H9 (cell line): Measurements from ENCODE around the gene C10orf105. TPM values are rescaled to one million over a fixed set of nuclear protein-coding genes. Genes with fewer than 3 reads are reported as not detected.
A peak's percentile ranks its signal among the peaks of the same experiment; 100 is the strongest.

Source experiments
- DNase-seq: peaks from one replicate; pipeline ENCODE4 v3.0.0-alpha.2; 2017
- H2AFZ ChIP-seq: one replicate; pipeline ENCODE4 v1.6.1; 2013; ENCODE audit warnings: mild to moderate bottlenecking, low read length, control low read depth, moderate library complexity
- H2AK5ac ChIP-seq: 2 replicates; pipeline ENCODE4 v1.6.1; 2013; ENCODE audit warnings: low read length, control low read depth, mixed read lengths; ENCODE audit not compliant: insufficient read length
- H2BK120ac ChIP-seq: one replicate; pipeline ENCODE4 v1.6.1; 2013; ENCODE audit warnings: low read depth, mild to moderate bottlenecking, low read length, control low read depth, inconsistent platforms; ENCODE audit not compliant: poor library complexity, severe bottlenecking
- H2BK12ac ChIP-seq: 2 replicates; pipeline ENCODE4 v1.6.1; 2013; ENCODE audit warnings: low read length, control low read depth, mixed read lengths, low read depth; ENCODE audit not compliant: insufficient read length
- H2BK15ac ChIP-seq: 2 replicates; pipeline ENCODE4 v1.6.1; 2013; ENCODE audit warnings: low read depth, low read length, control low read depth
- H2BK20ac ChIP-seq: one replicate; pipeline ENCODE4 v1.6.1; 2013; ENCODE audit warnings: low read depth, mild to moderate bottlenecking, low read length, control low read depth, inconsistent platforms; ENCODE audit not compliant: poor library complexity, severe bottlenecking
- H2BK5ac ChIP-seq: 2 replicates; pipeline ENCODE4 v1.6.1; 2013; ENCODE audit warnings: low read length, control low read depth, mixed read lengths; ENCODE audit not compliant: insufficient read length
- H3K14ac ChIP-seq: 2 replicates; pipeline ENCODE4 v1.6.1; 2013; ENCODE audit warnings: low read length, control low read depth; ENCODE audit not compliant: insufficient read depth
- H3K18ac ChIP-seq: 2 replicates; pipeline ENCODE4 v1.6.1; 2013; ENCODE audit warnings: low read depth, mild to moderate bottlenecking, mixed read lengths, low read length, control low read depth; ENCODE audit not compliant: insufficient read length
- H3K23ac ChIP-seq: 2 replicates; pipeline ENCODE4 v1.6.1; 2013; ENCODE audit warnings: low read length, control low read depth, mixed read lengths, low read depth; ENCODE audit not compliant: insufficient read length
- H3K23me2 ChIP-seq: 2 replicates; pipeline ENCODE4 v1.6.1; 2013; ENCODE audit warnings: low read depth, mild to moderate bottlenecking, mixed read lengths, low read length, control low read depth; ENCODE audit not compliant: insufficient read length, poor library complexity, severe bottlenecking
- H3K27ac ChIP-seq: 2 replicates; pipeline ENCODE4 v1.5.1; 2013; ENCODE audit warnings: low read length, control low read depth, mixed read lengths, low read depth; ENCODE audit not compliant: insufficient read length
- H3K27me3 ChIP-seq: 2 replicates; pipeline ENCODE4 v1.6.1; 2013; ENCODE audit warnings: low read length, control low read depth, inconsistent platforms; ENCODE audit not compliant: insufficient read depth
- H3K4ac ChIP-seq: 2 replicates; pipeline ENCODE4 v1.6.1; 2013; ENCODE audit warnings: low read depth, mild to moderate bottlenecking, control low read depth, inconsistent platforms, low read length, moderate library complexity
- H3K4me1 ChIP-seq: 2 replicates; pipeline ENCODE4 v1.6.1; 2013; ENCODE audit warnings: low read length, control low read depth, inconsistent platforms; ENCODE audit not compliant: insufficient read depth
- H3K4me2 ChIP-seq: 2 replicates; pipeline ENCODE4 v1.6.1; 2013; ENCODE audit warnings: low read length, control low read depth, mixed read lengths; ENCODE audit not compliant: insufficient read length, insufficient read depth
- H3K56ac ChIP-seq: 2 replicates; pipeline ENCODE4 v1.6.1; 2013; ENCODE audit warnings: low read depth, mild to moderate bottlenecking, mixed read lengths, low read length, control low read depth; ENCODE audit not compliant: insufficient read length
- H3K79me1 ChIP-seq: 2 replicates; pipeline ENCODE4 v1.6.1; 2013; ENCODE audit warnings: low read depth, mild to moderate bottlenecking, moderate library complexity, low read length, control low read depth, inconsistent platforms; ENCODE audit not compliant: insufficient read depth, poor library complexity, severe bottlenecking
- H3K79me2 ChIP-seq: 2 replicates; pipeline ENCODE4 v1.6.1; 2013; ENCODE audit warnings: low read length, control low read depth, inconsistent platforms; ENCODE audit not compliant: insufficient read depth
- H3K9ac ChIP-seq: 2 replicates; pipeline ENCODE4 v1.6.1; 2013; ENCODE audit warnings: low read length, control low read depth, mixed read lengths; ENCODE audit not compliant: insufficient read length; ENCODE audit errors: extremely low read depth
- H3K9me3 ChIP-seq: one replicate; pipeline ENCODE4 v1.6.1; 2013; ENCODE audit warnings: low read depth, low read length, inconsistent platforms; ENCODE audit not compliant: control insufficient read depth
- H3T11ph ChIP-seq: one replicate; pipeline ENCODE4 v1.6.1; 2013; ENCODE audit warnings: mild to moderate bottlenecking, low read length, control low read depth, inconsistent platforms
- H4K20me1 ChIP-seq: one replicate; pipeline ENCODE4 v1.6.1; 2013; ENCODE audit not compliant: control insufficient read depth, insufficient read length, insufficient read depth
- H4K5ac ChIP-seq: 2 replicates; pipeline ENCODE4 v1.6.1; 2013; ENCODE audit warnings: low read depth, mild to moderate bottlenecking, mixed read lengths, low read length, control low read depth; ENCODE audit not compliant: insufficient read length
- H4K8ac ChIP-seq: replicated peaks from 2 replicates; pipeline ENCODE4 v1.6.1; 2013; ENCODE audit warnings: low read length, control low read depth, mixed read lengths, low read depth; ENCODE audit not compliant: insufficient read length
- H4K91ac ChIP-seq: 2 replicates; pipeline ENCODE4 v1.6.1; 2013; ENCODE audit warnings: low read depth, mild to moderate bottlenecking, moderate library complexity, mixed read lengths, low read length, control low read depth; ENCODE audit not compliant: insufficient read length
- H3K27ac Mint-ChIP-seq, 3 experiments: 2 replicates in 2 of 3; 3 replicates in 1 of 3; pipeline ENCODE4 v1.8.0; 2020 to 2021; ENCODE audit warnings: mixed read lengths in 3 of 3, mild to moderate bottlenecking in 1 of 3, moderate library complexity in 1 of 3
- H3K27me3 Mint-ChIP-seq: 2 replicates; pipeline ENCODE4 v1.8.0; 2021; ENCODE audit warnings: low read depth, mild to moderate bottlenecking, moderate library complexity, mixed read lengths
- H3K36me3 Mint-ChIP-seq, 3 experiments: 2 replicates in 2 of 3; 3 replicates in 1 of 3; pipeline ENCODE4 v1.8.0; 2020 to 2021; ENCODE audit warnings: low read depth in 3 of 3, mixed read lengths in 3 of 3; ENCODE audit not compliant: insufficient read depth in 1 of 3
- H3K4me1 Mint-ChIP-seq, 2 experiments: 2 replicates each; pipeline ENCODE4 v1.8.0; 2020; ENCODE audit warnings: mixed read lengths in 2 of 2
- H3K4me3 Mint-ChIP-seq, 2 experiments: 2 replicates in 1 of 2; 3 replicates in 1 of 2; pipeline ENCODE4 v1.8.0; 2020 to 2021; ENCODE audit warnings: mild to moderate bottlenecking in 2 of 2, mixed read lengths in 2 of 2, moderate library complexity in 1 of 2
- H3K9me3 Mint-ChIP-seq, 2 experiments: 2 replicates in 1 of 2; 3 replicates in 1 of 2; pipeline ENCODE4 v1.8.0; 2020; ENCODE audit warnings: mild to moderate bottlenecking in 2 of 2, mixed read lengths in 2 of 2, moderate library complexity in 1 of 2
- WGBS: extraction: QIAGEN DNeasy Blood & Tissue Kit; methylation state at CpG from one replicate; pipeline ENCODE4 v1.1.7; 2013; ENCODE audit warnings: missing lambda C conversion rate, low lambda C conversion rate, mixed read lengths; ENCODE audit not compliant: insufficient read length; ENCODE audit errors: extremely low coverage; 5-methylcytosine and 5-hydroxymethylcytosine counted together
- total RNA-seq: library from RNA; stranded (reverse); gene quantifications from 2 replicates; pipeline ENCODE4 v1.2.1, GENCODE V29; 2021
- TF ChIP-seq, protein P1 (sequence below): fragments of 200-600 bp; sonication (generic); conservative IDR thresholded peaks from 3 replicates; pipeline ENCODE4 v1.8.0; 2021; ENCODE audit warnings: antibody characterized with exemption, mild to moderate bottlenecking

Gene C10orf105
- total RNA-seq, 1 experiment from 2014 or later: 0.26 TPM

DNA sequence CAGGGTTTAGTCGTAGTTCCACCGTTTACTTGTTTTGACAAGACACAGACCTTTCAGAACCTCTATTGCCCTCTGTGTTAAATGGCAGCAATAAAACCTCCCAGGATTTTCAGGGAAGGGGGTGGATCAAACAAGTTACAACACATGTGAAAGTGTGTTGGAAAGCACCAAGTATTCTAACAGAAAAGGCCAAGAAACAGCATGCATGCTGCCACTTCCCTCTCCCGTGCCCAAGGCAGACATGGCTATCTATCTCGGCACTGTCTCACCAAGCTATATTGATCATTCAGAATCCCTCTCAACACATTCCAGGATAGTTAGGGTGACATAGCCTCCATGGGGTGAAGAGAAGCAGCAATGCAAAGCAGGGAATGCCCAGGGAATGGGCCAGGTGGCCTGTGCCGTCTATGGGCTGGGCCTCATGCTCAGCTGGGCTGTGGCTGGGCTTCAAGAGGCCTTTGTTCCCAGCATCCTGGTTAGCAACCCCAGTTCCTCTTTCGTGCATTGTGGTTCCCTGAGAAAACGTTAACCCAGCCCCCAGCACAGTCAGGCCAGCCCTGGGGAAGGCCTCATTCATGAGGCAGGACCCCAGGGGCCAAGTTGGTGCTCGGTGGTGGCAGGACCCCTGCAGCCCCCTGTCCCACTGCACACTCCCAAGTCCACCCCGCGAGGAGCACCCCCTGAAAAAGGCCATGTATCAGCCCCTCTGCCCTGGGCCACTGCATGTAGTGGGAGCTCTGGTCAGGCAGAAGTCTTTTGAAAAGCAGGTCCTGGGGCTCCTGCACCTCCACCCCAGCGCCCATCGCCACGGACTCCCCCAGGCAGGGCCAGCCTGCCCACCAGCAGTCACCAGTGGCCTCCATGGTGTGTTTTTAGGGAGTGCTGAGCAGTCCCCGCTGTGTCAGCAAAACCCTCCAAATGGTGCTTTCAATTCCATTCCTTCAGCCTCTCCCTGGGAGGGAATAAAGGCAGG is 28.3 kb upstream of the C10orf105 start:
- Mint-ChIP-seq H3K36me3 (no peaks in the 10 kb centered on the region), H3K27ac (no peak overlapping the region), H3K9me3 (no peaks in the 10 kb centered on the region; a peak in 2 of 5 replicates), H3K27me3 (no peaks in the 10 kb centered on the region; the same call in 1 of the 2 replicates), H3K4me3 (no peak overlapping the region), H3K4me1 (peaks cover 14 to 31% of the 10 kb centered on the region in 2 experiments)
- no peak overlapping the region for H3K4me2 ChIP-seq
- no peak overlapping the region for H2BK12ac ChIP-seq
- no peak overlapping the region for H2BK5ac ChIP-seq
- no peak overlapping the region for H3T11ph ChIP-seq
- no peaks in the 10 kb centered on the region for H3K27me3 ChIP-seq
- H4K8ac ChIP-seq: no peak overlapping the region
- no peaks in the 10 kb centered on the region for H3K4me1 ChIP-seq
- H3K9me3 ChIP-seq: no peaks in the 10 kb centered on the region
- no peak overlapping the region for H3K18ac ChIP-seq
- H3K23me2 ChIP-seq: no peaks in the 10 kb centered on the region
- peak overlapping the region; percentile 30 for H3K14ac ChIP-seq
- no CpG with 5 or more reads among the region's 14 CpGs for WGBS
- H3K56ac ChIP-seq: no peak overlapping the region
- no peak overlapping the region for H2BK15ac ChIP-seq
- no peak for DNase-seq
- no peak overlapping the region for H3K23ac ChIP-seq
- H2BK120ac ChIP-seq: no peak overlapping the region
- TF ChIP-seq, protein P1, sequence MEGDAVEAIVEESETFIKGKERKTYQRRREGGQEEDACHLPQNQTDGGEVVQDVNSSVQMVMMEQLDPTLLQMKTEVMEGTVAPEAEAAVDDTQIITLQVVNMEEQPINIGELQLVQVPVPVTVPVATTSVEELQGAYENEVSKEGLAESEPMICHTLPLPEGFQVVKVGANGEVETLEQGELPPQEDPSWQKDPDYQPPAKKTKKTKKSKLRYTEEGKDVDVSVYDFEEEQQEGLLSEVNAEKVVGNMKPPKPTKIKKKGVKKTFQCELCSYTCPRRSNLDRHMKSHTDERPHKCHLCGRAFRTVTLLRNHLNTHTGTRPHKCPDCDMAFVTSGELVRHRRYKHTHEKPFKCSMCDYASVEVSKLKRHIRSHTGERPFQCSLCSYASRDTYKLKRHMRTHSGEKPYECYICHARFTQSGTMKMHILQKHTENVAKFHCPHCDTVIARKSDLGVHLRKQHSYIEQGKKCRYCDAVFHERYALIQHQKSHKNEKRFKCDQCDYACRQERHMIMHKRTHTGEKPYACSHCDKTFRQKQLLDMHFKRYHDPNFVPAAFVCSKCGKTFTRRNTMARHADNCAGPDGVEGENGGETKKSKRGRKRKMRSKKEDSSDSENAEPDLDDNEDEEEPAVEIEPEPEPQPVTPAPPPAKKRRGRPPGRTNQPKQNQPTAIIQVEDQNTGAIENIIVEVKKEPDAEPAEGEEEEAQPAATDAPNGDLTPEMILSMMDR: no peak
- no peak overlapping the region for H2AK5ac ChIP-seq
- H3K4ac ChIP-seq: no peak overlapping the region
- no peak overlapping the region for H4K91ac ChIP-seq
- H4K20me1 ChIP-seq: no peaks in the 10 kb centered on the region
- H3K79me1 ChIP-seq: no peaks in the 10 kb centered on the region
- no peak overlapping the region for H3K9ac ChIP-seq
- H2AFZ ChIP-seq: no peak overlapping the region
- no peak overlapping the region for H4K5ac ChIP-seq
- no peak overlapping the region for H3K27ac ChIP-seq
- no peak overlapping the region for H2BK20ac ChIP-seq
- H3K79me2 ChIP-seq: no peaks in the 10 kb centered on the region
